GM10847 (cell line): ENCODE results near the gene CATSPER3.

ENCODE experiments used
- POLR2A ChIP-seq: IDR thresholded peaks from 2 replicates; pipeline ENCODE4 v1.6.1; 2011; ENCODE audit not compliant: insufficient read length; ENCODE audit errors: extremely low read depth

CATSPER3 gene

DNA sequence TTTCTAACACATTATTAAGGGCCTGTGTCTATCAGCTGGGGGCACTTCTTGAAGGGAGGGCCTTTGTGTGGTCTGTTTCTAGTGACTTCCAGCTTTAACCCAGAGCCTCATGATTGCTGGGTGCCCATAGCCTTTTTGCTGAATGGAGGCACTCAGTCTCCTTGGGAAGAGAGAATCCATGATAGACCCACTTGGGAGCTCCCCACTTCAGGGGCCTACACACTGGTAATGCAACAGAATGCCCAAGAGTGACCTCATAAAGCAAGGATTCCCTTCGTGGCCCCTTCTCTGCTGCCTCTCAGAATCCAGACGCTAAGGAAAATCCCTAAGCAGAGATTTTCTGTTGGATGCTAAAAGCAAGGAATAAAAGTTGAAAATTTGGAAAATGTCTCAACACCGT lies at the start of gene CATSPER3:
Gene CATSPER3 (plus strand): TSS at position 301 of the 400 bp plus-strand sequence. CDS start 85 bp downstream, at position 386.
- TF ChIP-seq POLR2A = no peak

- TF ChIP-seq POLR2A = no peak
Measured at GRCh38 chr5:134918861-134919260, 48.8 kb upstream of the CATSPER3 start.

- TF ChIP-seq POLR2A = no peak
Measured at GRCh38 chr5:134920848-134921575, 46.7 kb upstream of the CATSPER3 start.

GRCh38 chr5:134932508-134932907 lies 35.2 kb upstream of the CATSPER3 start:
- no peak for TF ChIP-seq POLR2A

GRCh38 chr5:134934202-134934601 lies 33.5 kb upstream of the CATSPER3 start:
- TF ChIP-seq POLR2A = no peak

DNA sequence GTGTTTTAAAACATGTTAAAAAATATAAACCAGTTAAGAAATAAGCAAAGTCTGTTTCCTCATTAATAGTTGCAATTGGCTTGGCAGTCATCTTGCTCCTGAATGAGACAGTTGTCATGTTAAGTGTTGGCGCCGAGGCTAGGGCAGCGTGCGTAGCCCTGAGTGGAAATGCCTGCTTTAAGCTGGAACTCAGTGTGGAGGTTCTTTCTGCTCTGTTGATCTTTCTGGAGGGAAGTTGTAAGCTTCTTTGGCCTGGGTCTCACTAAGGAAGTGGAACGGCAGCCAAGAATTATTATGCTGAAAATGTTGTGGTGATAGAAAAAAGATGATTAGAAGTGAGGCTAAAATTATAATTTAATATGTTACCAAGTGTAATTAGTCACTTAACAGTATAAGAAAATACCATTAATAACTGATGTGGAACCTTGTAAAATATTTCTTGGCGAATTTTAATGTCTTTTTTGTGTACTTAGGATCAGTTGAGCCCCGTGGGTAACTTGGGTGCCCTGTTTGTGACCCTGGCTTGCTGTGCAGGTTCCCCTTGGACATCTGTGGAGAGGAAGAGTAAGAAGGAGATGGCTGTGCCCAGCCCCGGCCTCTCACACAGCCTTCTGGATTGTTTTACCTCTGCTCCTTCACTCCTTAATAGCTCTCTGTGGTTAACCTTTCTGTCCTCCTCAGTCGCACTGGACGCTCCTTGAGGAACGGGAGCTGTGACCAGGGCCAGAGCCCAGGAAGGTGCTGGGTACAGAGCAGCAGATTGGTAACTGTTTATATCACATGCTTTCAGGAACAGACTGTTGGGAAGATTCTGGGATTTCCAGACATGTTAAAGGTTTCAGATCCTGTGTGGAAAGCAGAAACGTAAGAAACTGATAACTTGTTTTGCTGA lies 31.8 kb upstream of the CATSPER3 start:
- TF ChIP-seq POLR2A = no peak

DNA sequence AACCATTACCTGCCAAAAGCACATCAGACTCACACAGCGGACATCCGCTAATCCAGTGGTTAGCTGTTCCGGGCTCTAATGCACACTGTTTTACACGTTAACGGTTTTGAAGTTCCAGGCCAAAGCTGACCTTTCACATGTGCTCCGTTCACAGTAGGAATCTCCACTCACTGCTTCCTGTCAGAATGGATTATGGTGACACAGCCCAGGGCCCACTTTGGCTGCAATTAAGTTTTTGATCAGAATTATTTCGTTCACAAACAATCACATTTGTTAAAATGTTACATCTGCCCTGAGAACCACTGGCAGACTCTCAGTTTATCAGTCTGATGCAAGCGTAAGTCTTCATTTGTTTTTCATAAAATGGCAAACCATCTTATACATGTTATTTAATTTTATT lies 30.2 kb upstream of the CATSPER3 start:
- TF ChIP-seq POLR2A = no peak

GRCh38 chr5:134938030-134938429 lies 29.7 kb upstream of the CATSPER3 start:
- no peak for TF ChIP-seq POLR2A

DNA sequence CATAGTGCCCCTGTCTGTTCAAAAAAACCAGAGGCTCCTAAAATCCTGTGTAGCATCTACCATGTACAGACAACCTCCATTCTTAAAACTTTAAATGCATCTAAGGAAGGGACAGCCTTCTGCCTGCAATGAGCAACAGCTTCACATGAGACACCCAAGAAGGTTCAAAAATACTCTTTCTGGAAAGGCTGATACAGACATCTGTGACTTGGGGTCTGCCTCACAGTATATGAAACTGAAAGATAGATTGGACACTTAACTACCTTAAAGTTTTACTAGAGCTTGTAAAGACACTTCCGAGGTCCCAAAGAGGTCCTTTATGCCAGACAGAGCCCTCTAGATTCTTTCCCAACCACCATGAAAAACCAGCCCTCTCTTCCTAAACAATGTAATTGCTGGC lies 28.2 kb upstream of the CATSPER3 start:
- no peak for TF ChIP-seq POLR2A

GRCh38 chr5:134943547-134943946 lies 24.2 kb upstream of the CATSPER3 start:
- TF ChIP-seq POLR2A = no peak

GRCh38 chr5:134944630-134945029 lies 23.1 kb upstream of the CATSPER3 start:
- TF ChIP-seq POLR2A = no peak

DNA sequence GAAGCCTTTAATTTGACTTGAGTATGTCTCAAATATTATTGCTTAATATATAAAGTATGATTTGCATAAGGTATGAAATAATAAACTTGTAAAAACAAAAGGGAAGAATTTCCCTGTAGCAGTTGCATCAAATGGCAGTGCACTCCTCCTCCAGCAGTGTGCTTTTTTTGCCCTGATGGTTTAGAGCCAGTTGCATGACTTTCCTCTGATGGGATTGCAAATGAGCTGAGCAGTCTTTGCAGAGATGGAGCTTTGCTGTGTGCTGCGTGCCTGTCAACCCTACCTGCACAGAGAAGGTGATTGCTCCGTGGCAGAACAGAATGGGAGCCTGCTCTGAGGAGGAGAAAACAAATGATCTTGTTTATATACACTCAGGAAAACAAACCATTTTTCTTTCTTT lies 22.7 kb upstream of the CATSPER3 start:
- no peak for TF ChIP-seq POLR2A

- TF ChIP-seq POLR2A = no peak
Measured at GRCh38 chr5:134948911-134949310, 18.8 kb upstream of the CATSPER3 start.

DNA sequence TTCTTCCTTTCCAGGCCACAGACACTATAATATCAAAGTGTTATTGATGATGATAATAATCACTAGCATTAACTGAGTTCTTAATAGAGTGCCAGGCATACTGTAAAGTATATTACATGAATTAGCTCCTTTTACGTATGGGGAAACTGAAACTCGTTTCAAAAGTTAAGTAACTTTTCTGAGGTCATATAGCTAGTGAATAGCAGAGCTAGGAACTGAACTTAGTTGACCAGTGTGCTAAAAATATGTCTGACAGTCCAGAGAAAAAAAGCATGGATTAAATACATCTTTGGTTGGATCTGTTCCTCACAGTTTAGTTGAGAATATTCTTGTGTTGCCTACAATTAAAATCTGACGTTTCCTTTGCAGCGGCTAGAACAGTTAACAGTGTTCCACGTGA lies 18.4 kb upstream of the CATSPER3 start:
- no peak for TF ChIP-seq POLR2A

DNA sequence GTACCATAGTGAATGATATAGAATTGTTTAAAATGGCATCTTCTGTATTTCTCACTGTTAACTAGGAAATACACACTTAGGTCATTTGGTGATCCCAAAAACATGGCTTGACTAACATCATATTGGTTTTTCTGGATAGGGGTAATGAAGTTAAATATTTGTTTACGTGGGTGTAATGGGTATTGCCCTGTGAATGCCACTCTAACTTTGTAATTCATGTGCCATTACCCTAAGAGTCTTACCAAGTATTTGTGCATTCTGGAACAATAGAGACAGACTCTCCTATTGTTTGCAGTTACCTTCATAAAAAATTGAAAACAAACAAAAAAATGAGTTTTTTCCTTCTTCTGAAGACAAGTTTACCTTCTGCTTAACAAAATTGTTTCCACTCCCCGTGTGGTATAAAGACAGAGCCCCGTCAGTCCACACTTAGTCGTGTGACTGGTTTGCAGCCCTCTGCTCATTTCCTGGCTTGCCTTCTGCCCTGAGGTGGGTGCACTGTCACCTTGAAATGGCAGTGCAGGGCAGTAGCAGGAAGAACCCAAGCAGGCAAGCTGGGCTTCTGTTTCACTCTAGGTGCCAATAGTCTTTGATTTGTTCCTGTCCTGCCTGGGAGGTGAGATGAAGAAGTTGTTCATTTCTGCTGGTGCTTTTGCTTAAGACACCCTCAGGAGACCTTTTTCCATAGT lies 9.6 kb upstream of the CATSPER3 start:
- no peak for TF ChIP-seq POLR2A

- no peak for TF ChIP-seq POLR2A
Measured at GRCh38 chr5:134958755-134959154, 9.0 kb upstream of the CATSPER3 start.
